ENCODE measurements around the gene ERP44. TPM values are rescaled to one million over a fixed set of nuclear protein-coding genes. Genes with fewer than 3 reads are reported as not detected.
"Not testable (repeated sequence)": the region's sequence is repeated elsewhere in the genome, so short reads cannot be mapped to it uniquely, and the experiment has no call there.

ERP44 gene
- total RNA-seq, 1 donor = 18.2 TPM

- H3K4me1 ChIP-seq (ENCODE audit: insufficient read depth, low read length) = peaks cover 23% of the 10 kb centered on the region
- no peak overlapping the region for H3K4me3 ChIP-seq (ENCODE audit: low read length)
- no peaks in the 10 kb centered on the region for H3K27me3 ChIP-seq (ENCODE audit: insufficient read depth, low read length)
- no peaks in the 10 kb centered on the region for H3K9me3 ChIP-seq (ENCODE audit: low read depth, low read length)
Observed at GRCh38 chr9:100088202-100088601, 10.6 kb downstream of the ERP44 start.

GRCh38 chr9:100087218-100087617 lies 11.6 kb downstream of the ERP44 start:
- no peaks in the 10 kb centered on the region for H3K9me3 ChIP-seq (ENCODE audit: low read depth, low read length)
- H3K4me1 ChIP-seq (ENCODE audit: insufficient read depth, low read length) = peaks cover 26% of the 10 kb centered on the region
- no peaks in the 10 kb centered on the region for H3K27me3 ChIP-seq (ENCODE audit: insufficient read depth, low read length)
- no peak overlapping the region for H3K4me3 ChIP-seq (ENCODE audit: low read length)

- H3K4me3 ChIP-seq (ENCODE audit: low read length) = no peak overlapping the region
- H3K9me3 ChIP-seq (ENCODE audit: low read depth, low read length) = no peaks in the 10 kb centered on the region
- H3K27me3 ChIP-seq (ENCODE audit: insufficient read depth, low read length) = no peaks in the 10 kb centered on the region
- H3K4me1 ChIP-seq (ENCODE audit: insufficient read depth, low read length) = peaks cover 26% of the 10 kb centered on the region
Observed at GRCh38 chr9:100086097-100086635, 12.6 kb downstream of the ERP44 start.

GRCh38 chr9:100084734-100085133 lies 14.1 kb downstream of the ERP44 start:
- H3K4me3 ChIP-seq (ENCODE audit: low read length) = no peak overlapping the region
- no peaks in the 10 kb centered on the region for H3K9me3 ChIP-seq (ENCODE audit: low read depth, low read length)
- H3K27me3 ChIP-seq (ENCODE audit: insufficient read depth, low read length) = no peaks in the 10 kb centered on the region
- H3K4me1 ChIP-seq (ENCODE audit: insufficient read depth, low read length) = peaks cover 31% of the 10 kb centered on the region

GRCh38 chr9:100084128-100084453 lies 14.7 kb downstream of the ERP44 start:
- Histone ChIP-seq H3K4me3 (ENCODE audit: low read length) (no peak overlapping the region), H3K9me3 (ENCODE audit: low read depth, low read length) (no peaks in the 10 kb centered on the region), H3K4me1 (ENCODE audit: insufficient read depth, low read length) (peaks cover 31% of the 10 kb centered on the region), H3K27me3 (ENCODE audit: insufficient read depth, low read length) (no peaks in the 10 kb centered on the region)

- H3K27me3 ChIP-seq (ENCODE audit: insufficient read depth, low read length) = no peaks in the 10 kb centered on the region
- no peak overlapping the region for H3K4me3 ChIP-seq (ENCODE audit: low read length)
- H3K9me3 ChIP-seq (ENCODE audit: low read depth, low read length) = no peaks in the 10 kb centered on the region
- peaks cover 29% of the 10 kb centered on the region for H3K4me1 ChIP-seq (ENCODE audit: insufficient read depth, low read length)
Observed at GRCh38 chr9:100083448-100084127, 15.2 kb downstream of the ERP44 start.

- Histone ChIP-seq H3K4me3 (ENCODE audit: low read length) (no peak overlapping the region), H3K27me3 (ENCODE audit: insufficient read depth, low read length) (no peaks in the 10 kb centered on the region), H3K4me1 (ENCODE audit: insufficient read depth, low read length) (peaks cover 22% of the 10 kb centered on the region), H3K9me3 (ENCODE audit: low read depth, low read length) (no peaks in the 10 kb centered on the region)
Observed at GRCh38 chr9:100082782-100083181, 16.0 kb downstream of the ERP44 start.

- H3K9me3 ChIP-seq (ENCODE audit: low read depth, low read length); H3K4me3 ChIP-seq (ENCODE audit: low read length); H3K27me3 ChIP-seq (ENCODE audit: insufficient read depth, low read length): not testable (repeated sequence)
- peaks cover 14% of the 10 kb centered on the region for H3K4me1 ChIP-seq (ENCODE audit: insufficient read depth, low read length)
Observed at GRCh38 chr9:100076256-100076655, 22.5 kb downstream of the ERP44 start.

GRCh38 chr9:100074989-100075388 lies 23.8 kb downstream of the ERP44 start:
- H3K4me1 ChIP-seq (ENCODE audit: insufficient read depth, low read length) = peaks cover 11% of the 10 kb centered on the region
- H3K27me3 ChIP-seq (ENCODE audit: insufficient read depth, low read length) = no peaks in the 10 kb centered on the region
- no peaks in the 10 kb centered on the region for H3K9me3 ChIP-seq (ENCODE audit: low read depth, low read length)
- H3K4me3 ChIP-seq (ENCODE audit: low read length) = no peak overlapping the region

GRCh38 chr9:100074093-100074492 lies 24.7 kb downstream of the ERP44 start:
- H3K4me3 ChIP-seq (ENCODE audit: low read length) = no peak overlapping the region
- no peaks in the 10 kb centered on the region for H3K27me3 ChIP-seq (ENCODE audit: insufficient read depth, low read length)
- no peaks in the 10 kb centered on the region for H3K9me3 ChIP-seq (ENCODE audit: low read depth, low read length)
- peaks cover 6% of the 10 kb centered on the region for H3K4me1 ChIP-seq (ENCODE audit: insufficient read depth, low read length)

- peaks cover 6% of the 10 kb centered on the region for H3K4me1 ChIP-seq (ENCODE audit: insufficient read depth, low read length)
- no peaks in the 10 kb centered on the region for H3K27me3 ChIP-seq (ENCODE audit: insufficient read depth, low read length)
- H3K9me3 ChIP-seq (ENCODE audit: low read depth, low read length) = no peaks in the 10 kb centered on the region
- no peak overlapping the region for H3K4me3 ChIP-seq (ENCODE audit: low read length)
Observed at GRCh38 chr9:100072805-100073204, 26.0 kb downstream of the ERP44 start.

- H3K9me3 ChIP-seq (ENCODE audit: low read depth, low read length) = no peaks in the 10 kb centered on the region
- peaks cover 10% of the 10 kb centered on the region for H3K4me1 ChIP-seq (ENCODE audit: insufficient read depth, low read length)
- no peaks in the 10 kb centered on the region for H3K27me3 ChIP-seq (ENCODE audit: insufficient read depth, low read length)
- H3K4me3 ChIP-seq (ENCODE audit: low read length) = no peak overlapping the region
Observed at GRCh38 chr9:100071271-100071670, 27.5 kb downstream of the ERP44 start.

GRCh38 chr9:100070104-100071041 lies 28.4 kb downstream of the ERP44 start:
- Histone ChIP-seq H3K9me3 (ENCODE audit: low read depth, low read length) (no peaks in the 10 kb centered on the region), H3K27me3 (ENCODE audit: insufficient read depth, low read length) (no peaks in the 10 kb centered on the region), H3K4me3 (ENCODE audit: low read length) (no peak overlapping the region), H3K4me1 (ENCODE audit: insufficient read depth, low read length) (peaks cover 8% of the 10 kb centered on the region)

GRCh38 chr9:100069068-100069467 lies 29.7 kb downstream of the ERP44 start:
- not testable (repeated sequence) for H3K4me1 ChIP-seq (ENCODE audit: insufficient read depth, low read length); H3K9me3 ChIP-seq (ENCODE audit: low read depth, low read length)

GRCh38 chr9:100067990-100068389 lies 30.8 kb downstream of the ERP44 start:
- H3K27me3 ChIP-seq (ENCODE audit: insufficient read depth, low read length); H3K4me3 ChIP-seq (ENCODE audit: low read length); H3K9me3 ChIP-seq (ENCODE audit: low read depth, low read length); H3K4me1 ChIP-seq (ENCODE audit: insufficient read depth, low read length): not testable (repeated sequence)

More at GRCh38 chr9:100069068-100069467, 29.7 kb downstream of the ERP44 start:
- not testable (repeated sequence) for H3K4me3 ChIP-seq (ENCODE audit: low read length); H3K27me3 ChIP-seq (ENCODE audit: insufficient read depth, low read length)

Data from mononuclear cell (primary cell).